IPS-15b (cell line): ENCODE data around the gene TXN2.

Experiments used
- H3K27me3 ChIP-seq: one replicate; pipeline ENCODE4 v1.6.1; 2013; ENCODE audit warnings: low read length; ENCODE audit not compliant: control insufficient read depth, insufficient read depth
- H3K36me3 ChIP-seq: one replicate; pipeline ENCODE4 v1.6.1; 2013; ENCODE audit warnings: low read length; ENCODE audit not compliant: control insufficient read depth, insufficient read depth
- H3K4me1 ChIP-seq: one replicate; pipeline ENCODE4 v1.6.1; 2013; ENCODE audit warnings: mild to moderate bottlenecking, low read length; ENCODE audit not compliant: control insufficient read depth, insufficient read depth
- H3K4me3 ChIP-seq: one replicate; pipeline ENCODE4 v1.5.1; 2013; ENCODE audit warnings: low read depth, low read length
- H3K9ac ChIP-seq: one replicate; pipeline ENCODE4 v1.6.1; 2013; ENCODE audit warnings: low read depth, mild to moderate bottlenecking, low read length
- H3K9me3 ChIP-seq: one replicate; pipeline ENCODE4 v1.6.1; 2013; ENCODE audit warnings: mild to moderate bottlenecking, low read length; ENCODE audit not compliant: control insufficient read depth, insufficient read depth

The TXN2 gene

GRCh38 chr22:36449596-36450175 is 31.8 kb downstream of the TXN2 start:
- Histone ChIP-seq H3K9me3 (no peaks in the 10 kb centered on the region), H3K4me1 (no peaks in the 10 kb centered on the region), H3K36me3 (no peaks in the 10 kb centered on the region), H3K27me3 (no peaks in the 10 kb centered on the region), H3K9ac (no peak overlapping the region), H3K4me3 (no peak overlapping the region)

GRCh38 chr22:36447632-36448031 is 33.8 kb downstream of the TXN2 start:
- no peaks in the 10 kb centered on the region for H3K36me3 ChIP-seq
- no peak overlapping the region for H3K9ac ChIP-seq
- no peak overlapping the region for H3K4me3 ChIP-seq
- peaks cover 3% of the 10 kb centered on the region for H3K4me1 ChIP-seq
- H3K27me3 ChIP-seq: no peaks in the 10 kb centered on the region
- no peaks in the 10 kb centered on the region for H3K9me3 ChIP-seq

- no peak overlapping the region for H3K9ac ChIP-seq
- H3K4me3 ChIP-seq: no peak overlapping the region
These were observed 36.2 kb downstream of the TXN2 start for GRCh38 chr22:36445158-36445668.

GRCh38 chr22:36443198-36443770 is 38.2 kb downstream of the TXN2 start:
- H3K4me1 ChIP-seq: peaks cover 3% of the 10 kb centered on the region
- no peaks in the 10 kb centered on the region for H3K9me3 ChIP-seq
- H3K9ac ChIP-seq: no peak overlapping the region
- H3K4me3 ChIP-seq: no peak overlapping the region
- no peaks in the 10 kb centered on the region for H3K36me3 ChIP-seq
- no peaks in the 10 kb centered on the region for H3K27me3 ChIP-seq

More at GRCh38 chr22:36445158-36445668, 36.2 kb downstream of the TXN2 start:
- no peaks in the 10 kb centered on the region for H3K9me3 ChIP-seq
- no peaks in the 10 kb centered on the region for H3K36me3 ChIP-seq
- no peaks in the 10 kb centered on the region for H3K27me3 ChIP-seq
- H3K4me1 ChIP-seq: peaks cover 3% of the 10 kb centered on the region

GRCh38 chr22:36442506-36443197 is 38.8 kb downstream of the TXN2 start:
- Histone ChIP-seq H3K36me3 (no peaks in the 10 kb centered on the region), H3K4me3 (no peak overlapping the region), H3K27me3 (no peaks in the 10 kb centered on the region), H3K9me3 (no peaks in the 10 kb centered on the region), H3K9ac (no peak overlapping the region), H3K4me1 (peaks cover 3% of the 10 kb centered on the region)

GRCh38 chr22:36440429-36441002 is 40.9 kb downstream of the TXN2 start:
- peaks cover 3% of the 10 kb centered on the region for H3K4me1 ChIP-seq
- no peaks in the 10 kb centered on the region for H3K36me3 ChIP-seq
- H3K9me3 ChIP-seq: no peaks in the 10 kb centered on the region
- no peaks in the 10 kb centered on the region for H3K27me3 ChIP-seq
- no peak overlapping the region for H3K4me3 ChIP-seq
- H3K9ac ChIP-seq: no peak overlapping the region

GRCh38 chr22:36439481-36440271 is 41.8 kb downstream of the TXN2 start:
- Histone ChIP-seq H3K9ac (no peak overlapping the region), H3K4me3 (no peak overlapping the region), H3K9me3 (no peaks in the 10 kb centered on the region), H3K27me3 (no peaks in the 10 kb centered on the region), H3K36me3 (no peaks in the 10 kb centered on the region), H3K4me1 (peaks cover 6% of the 10 kb centered on the region)

- no peak overlapping the region for H3K4me3 ChIP-seq
- no peaks in the 10 kb centered on the region for H3K9me3 ChIP-seq
- no peaks in the 10 kb centered on the region for H3K27me3 ChIP-seq
- H3K4me1 ChIP-seq: peaks cover 6% of the 10 kb centered on the region
- H3K9ac ChIP-seq: no peak overlapping the region
- H3K36me3 ChIP-seq: no peaks in the 10 kb centered on the region
These were observed 45.7 kb downstream of the TXN2 start for GRCh38 chr22:36435516-36436415.

GRCh38 chr22:36433318-36434231 is 47.9 kb downstream of the TXN2 start:
- H3K27me3 ChIP-seq: no peaks in the 10 kb centered on the region
- no peaks in the 10 kb centered on the region for H3K9me3 ChIP-seq
- no peak overlapping the region for H3K4me3 ChIP-seq
- peaks cover 6% of the 10 kb centered on the region for H3K4me1 ChIP-seq
- no peaks in the 10 kb centered on the region for H3K36me3 ChIP-seq
- H3K9ac ChIP-seq: no peak overlapping the region
